HG02852 (cell line): ENCODE results near the gene SERPINB8.
"Not testable (repeated sequence)": the region's sequence is repeated elsewhere in the genome, so short reads cannot be mapped to it uniquely, and the experiment has no call there.

Experiments used
- ATAC-seq: cut with Tn5 transposase; IDR thresholded peaks from one replicate; pipeline ENCODE4 v1.9.1; 2021; ENCODE audit warnings: mild to moderate bottlenecking, moderate library complexity; ENCODE audit not compliant: unreplicated experiment

The SERPINB8 gene

GRCh38 chr18:63969942-63970808 lies at the start of gene SERPINB8:
Gene SERPINB8 (plus strand): TSS chr18:63970081. CDS start chr18:63978309, 8,228 bp downstream.
- peak; percentile 93 for ATAC-seq

GRCh38 chr18:63922049-63922448 lies 47.8 kb upstream of the SERPINB8 start:
- no peak for ATAC-seq

- ATAC-seq = no peak
These were observed 45.3 kb upstream of the SERPINB8 start for GRCh38 chr18:63924551-63924950.

- no peak for ATAC-seq
These were observed 41.5 kb upstream of the SERPINB8 start for GRCh38 chr18:63928331-63928730.

- ATAC-seq = peak; percentile 55
These were observed 40.5 kb upstream of the SERPINB8 start for GRCh38 chr18:63929369-63929768.

GRCh38 chr18:63930773-63931354 lies 39.0 kb upstream of the SERPINB8 start:
- no peak for ATAC-seq

GRCh38 chr18:63936156-63936931 lies 33.5 kb upstream of the SERPINB8 start:
- peak; percentile 96 for ATAC-seq

- peak; percentile 36 for ATAC-seq
These were observed 32.9 kb upstream of the SERPINB8 start for GRCh38 chr18:63936932-63937393.

GRCh38 chr18:63940008-63940407 lies 29.9 kb upstream of the SERPINB8 start:
- no peak for ATAC-seq

GRCh38 chr18:63940543-63941050 lies 29.3 kb upstream of the SERPINB8 start:
- ATAC-seq = not testable (repeated sequence)

GRCh38 chr18:63947051-63947790 lies 22.7 kb upstream of the SERPINB8 start:
- no peak for ATAC-seq

- peak; percentile 88 for ATAC-seq
These were observed 20.7 kb upstream of the SERPINB8 start, which contains the start of gene HMSD for GRCh38 chr18:63949068-63949737. Gene HMSD (plus strand): TSS chr18:63949301. CDS start chr18:63953456, 4,155 bp downstream.

GRCh38 chr18:63951302-63951705 lies 18.6 kb upstream of the SERPINB8 start:
- peak; percentile 52 for ATAC-seq

- ATAC-seq = no peak
These were observed 16.1 kb upstream of the SERPINB8 start for GRCh38 chr18:63953811-63954210.

- ATAC-seq = no peak
These were observed 13.1 kb upstream of the SERPINB8 start for GRCh38 chr18:63956755-63957154.

- no peak for ATAC-seq
These were observed 9.0 kb upstream of the SERPINB8 start for GRCh38 chr18:63960891-63961290.

- no peak for ATAC-seq
These were observed 8.4 kb upstream of the SERPINB8 start for GRCh38 chr18:63961435-63961980.

GRCh38 chr18:63962137-63962536 lies 7.7 kb upstream of the SERPINB8 start:
- ATAC-seq = no peak

GRCh38 chr18:63963615-63964256 lies 6.1 kb upstream of the SERPINB8 start:
- peak; percentile 84 for ATAC-seq
